GM12801 (cell line): ENCODE measurements around the gene HHAT.

ENCODE experiments used
- CTCF ChIP-seq: IDR thresholded peaks from one replicate; pipeline ENCODE4 v1.5.1; 2011; ENCODE audit warnings: control low read depth; ENCODE audit not compliant: insufficient read length; ENCODE audit errors: extremely low read depth

HHAT gene

DNA sequence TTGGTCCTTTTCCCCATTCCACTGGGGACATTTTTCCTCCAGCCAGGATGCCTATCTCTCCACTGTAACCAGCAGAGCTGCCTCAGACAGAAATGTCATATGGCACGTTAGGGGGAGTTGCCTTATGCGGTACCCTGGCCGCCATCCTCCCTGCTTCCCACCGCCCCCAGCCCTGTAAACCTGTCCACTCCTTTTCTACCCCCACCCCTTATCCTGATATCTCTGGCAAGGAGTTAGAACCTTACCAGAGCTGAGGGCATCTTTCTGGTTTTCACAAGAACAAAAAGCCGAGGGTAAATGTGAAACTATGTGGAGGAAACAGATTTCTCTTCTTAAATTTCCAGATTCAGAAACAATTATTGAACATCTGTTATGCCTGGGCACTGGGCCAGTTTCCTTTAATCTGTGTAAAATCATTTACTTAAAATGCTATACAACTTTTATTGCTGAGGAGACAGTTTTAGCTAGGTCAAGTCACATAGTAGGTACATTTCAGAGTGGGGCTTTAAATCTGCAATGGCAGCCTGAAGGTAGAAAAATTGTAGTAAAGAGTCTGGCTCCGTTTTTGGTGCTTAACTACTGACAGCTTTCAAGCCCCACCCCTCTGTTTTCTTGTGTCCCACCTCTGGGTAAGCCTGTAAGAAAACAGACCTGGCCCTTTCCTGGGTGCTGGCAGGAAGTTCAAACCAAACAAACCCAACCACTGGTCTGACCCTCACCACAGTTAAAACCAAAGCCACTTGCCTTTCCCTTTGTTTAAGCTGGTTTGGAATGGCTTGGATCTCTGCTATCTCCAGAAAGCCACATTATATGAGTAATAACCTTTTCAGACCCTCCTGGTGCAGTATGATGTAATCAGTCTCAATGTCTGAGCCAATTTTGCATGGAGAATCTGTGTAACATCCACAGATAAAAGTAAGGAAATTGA lies 319.0 kb downstream of the HHAT start:
- no peak for TF ChIP-seq CTCF

GRCh38 chr1:210648588-210649269 lies 320.0 kb downstream of the HHAT start:
- no peak for TF ChIP-seq CTCF

GRCh38 chr1:210650403-210650802 lies 321.7 kb downstream of the HHAT start:
- TF ChIP-seq CTCF, result no peak

- no peak for TF ChIP-seq CTCF
Observed at GRCh38 chr1:210652329-210652954, 323.7 kb downstream of the HHAT start.

GRCh38 chr1:210653771-210654170 lies 325.1 kb downstream of the HHAT start:
- no peak for TF ChIP-seq CTCF

DNA sequence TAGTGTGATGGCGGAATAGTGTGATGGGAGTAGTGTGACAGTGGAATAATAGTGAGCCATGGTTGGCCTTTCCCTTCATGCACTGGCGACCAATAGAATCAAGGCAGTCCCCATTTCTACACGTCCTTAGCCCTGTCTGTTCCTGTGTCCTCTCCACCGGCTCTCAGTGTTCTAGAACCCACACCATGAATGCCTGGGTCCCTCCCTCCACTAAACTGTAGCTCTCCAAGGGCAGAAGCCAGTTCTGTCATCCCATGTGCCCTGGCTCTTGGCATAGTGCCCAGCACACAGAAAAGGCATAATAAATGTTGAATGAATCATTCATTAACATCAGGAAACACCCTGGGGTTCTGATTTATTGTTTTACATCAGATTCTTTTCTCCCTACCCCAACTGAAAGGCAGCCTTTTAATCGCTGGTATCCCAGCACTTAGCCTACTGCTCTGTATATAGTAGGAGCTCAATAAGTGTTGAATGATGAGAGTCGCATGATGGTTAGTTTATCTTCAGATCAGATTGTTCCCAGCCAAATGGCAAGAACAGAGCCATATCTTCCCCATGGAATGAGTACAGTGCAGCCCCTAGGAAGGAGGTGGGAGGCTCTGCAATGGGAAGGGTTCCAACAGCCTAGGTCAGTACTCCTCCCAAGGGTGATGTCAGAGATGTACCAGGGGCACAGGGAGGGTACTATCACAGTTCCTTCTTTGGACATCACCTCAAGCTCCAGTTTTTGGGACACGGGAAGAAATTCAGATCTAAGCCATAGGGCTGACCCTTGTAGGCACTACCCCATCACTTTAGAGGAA lies 325.7 kb downstream of the HHAT start:
- no peak for TF ChIP-seq CTCF
